B cell (primary cell): ENCODE results near the gene NTN5. TPM values are rescaled to one million over a fixed set of nuclear protein-coding genes. Genes with fewer than 3 reads are reported as not detected.

Experiments used
- ATAC-seq: fragments of 200-7000 bp; cut with Tn5 transposase; one replicate; pipeline ENCODE4 v1.10.0; 2021; ENCODE audit warnings: low read depth, mild to moderate bottlenecking, moderate number of reproducible peaks, moderate library complexity
- CTCF ChIA-PET: fragments of 350-600 bp; sonication (Branson Sonifier 250); formaldehyde crosslinking; loops from one replicate; lab custom pipeline; 2021; ENCODE audit warnings: antibody characterized with exemption, inconsistent platforms; lab: Charles Lee
- POLR2A ChIA-PET: fragments of 350-600 bp; sonication (Branson Sonifier 250); formaldehyde crosslinking; loops from one replicate; lab custom pipeline; 2021; ENCODE audit warnings: antibody characterized with exemption; lab: Charles Lee
- DNase-seq: peaks from one replicate; pipeline ENCODE4 v3.0.0; 2013
- H2AFZ ChIP-seq: 2 replicates; pipeline ENCODE4 v1.6.1; 2012; ENCODE audit warnings: mild to moderate bottlenecking, low read depth, low read length; ENCODE audit not compliant: insufficient read depth, poor library complexity, severe bottlenecking
- H3K27ac ChIP-seq, 2 donors: 1 replicate in 1 of 2; 2 replicates in 1 of 2; pipeline ENCODE4 v1.5.1; 2012 to 2013; ENCODE audit warnings: low read length in 2 of 2, mild to moderate bottlenecking in 2 of 2, moderate library complexity in 1 of 2
- H3K27me3 ChIP-seq, 4 experiments: fragments of 200-600 bp in 1 of 4; sonication (generic) in 1 of 4; replicated peaks in 1 of 4; 1 replicate in 2 of 4; 2 replicates in 2 of 4; pipeline versions ENCODE4 v1.6.1 to v1.7.0; 2013 to 2016; ENCODE audit warnings: low read length in 3 of 4, mild to moderate bottlenecking in 2 of 4, mixed read lengths in 1 of 4, moderate library complexity in 1 of 4; ENCODE audit not compliant: insufficient read depth in 4 of 4, control insufficient read depth in 3 of 4; ENCODE audit errors: control extremely low read depth in 1 of 4
- H3K36me3 ChIP-seq, 2 experiments: replicated peaks in 1 of 2; 1 replicate in 1 of 2; 2 replicates in 1 of 2; pipeline versions ENCODE4 v1.6.1 to v1.7.1; 2013; ENCODE audit warnings: low read length in 1 of 2; ENCODE audit not compliant: insufficient read depth in 2 of 2, control insufficient read depth in 1 of 2; ENCODE audit errors: control extremely low read depth in 1 of 2, extremely low read depth in 1 of 2
- H3K4me1 ChIP-seq, 2 donors: fragments of 200-600 bp in 1 of 2; sonication (generic) in 1 of 2; 1 replicate in 1 of 2; 2 replicates in 1 of 2; pipeline versions ENCODE4 v1.5.1 to v1.6.1; 2013 to 2017; ENCODE audit warnings: low read length in 2 of 2; ENCODE audit not compliant: control insufficient read depth in 2 of 2, insufficient read depth in 2 of 2
- H3K4me2 ChIP-seq: replicated peaks from 2 replicates; pipeline ENCODE3; 2012; ENCODE audit warnings: mild to moderate bottlenecking, low read depth, low read length; ENCODE audit not compliant: poor library complexity, severe bottlenecking
- H3K4me3 ChIP-seq, 5 experiments: fragments of 200-600 bp in 1 of 5; sonication (generic) in 1 of 5; 1 replicate in 3 of 5; 2 replicates in 2 of 5; pipeline versions ENCODE4 v1.5.1 to v1.7.0; 2011 to 2016; ENCODE audit warnings: low read length in 4 of 5, mild to moderate bottlenecking in 4 of 5, low read depth in 2 of 5, control low read depth in 1 of 5, moderate library complexity in 1 of 5; ENCODE audit not compliant: insufficient read depth in 1 of 5; ENCODE audit errors: control extremely low read depth in 1 of 5, extremely low read depth in 1 of 5
- H3K79me2 ChIP-seq: fragments of 200-600 bp; sonication (generic); one replicate; pipeline ENCODE4 v1.6.0; 2016; ENCODE audit warnings: low read length; ENCODE audit not compliant: control insufficient read depth, insufficient read depth
- H3K9ac ChIP-seq: fragments of 200-600 bp; sonication (generic); 2 replicates; pipeline ENCODE4 v1.6.1; 2017; ENCODE audit warnings: mild to moderate bottlenecking, low read length, moderate library complexity
- H3K9me3 ChIP-seq, 3 donors: one replicate each; pipeline versions ENCODE4 v1.6.1 to v1.7.1; 2013; ENCODE audit warnings: low read length in 2 of 3; ENCODE audit not compliant: control insufficient read depth in 2 of 3, insufficient read depth in 1 of 3; ENCODE audit errors: control extremely low read depth in 1 of 3
- H4K20me1 ChIP-seq: 2 replicates; pipeline ENCODE4 v1.6.0; 2012; ENCODE audit warnings: mild to moderate bottlenecking, low read length; ENCODE audit not compliant: insufficient read depth, control insufficient read depth, poor library complexity, severe bottlenecking
- H3K27ac Mint-ChIP-seq: one replicate; pipeline ENCODE4 v1.8.0; 2021; ENCODE audit warnings: mixed read lengths
- H3K27me3 Mint-ChIP-seq: one replicate; pipeline ENCODE4 v1.8.0; 2021; ENCODE audit warnings: mixed read lengths
- H3K4me1 Mint-ChIP-seq: one replicate; pipeline ENCODE4 v1.8.0; 2021; ENCODE audit warnings: mixed read lengths
- H3K4me3 Mint-ChIP-seq: one replicate; pipeline ENCODE4 v1.8.0; 2021; ENCODE audit warnings: mixed read lengths
- H3K9me3 Mint-ChIP-seq: one replicate; pipeline ENCODE4 v1.8.0; 2022; ENCODE audit warnings: mixed read lengths; ENCODE audit not compliant: insufficient read depth
- CTCF ChIP-seq: fragments of 200-600 bp; IDR thresholded peaks from one replicate; pipeline ENCODE4 v1.8.0; 2022; ENCODE audit warnings: antibody characterized with exemption, mild to moderate bottlenecking
- EZH2 ChIP-seq: IDR thresholded peaks from 2 replicates; pipeline ENCODE4 v1.6.1; 2012; ENCODE audit warnings: borderline replicate concordance, low read depth, mild to moderate bottlenecking, moderate library complexity, low read length; ENCODE audit not compliant: insufficient read depth, poor library complexity, severe bottlenecking
- WGBS: methylation state at CpG from one replicate; pipeline ENCODE4 v1.1.5; 2013; ENCODE audit warnings: missing lambda C conversion rate; ENCODE audit not compliant: insufficient coverage; 5-methylcytosine and 5-hydroxymethylcytosine counted together
- intact Hi-C: fragments of 100-400 bp; cut with micrococcal nuclease; formaldehyde crosslinking; loops from one replicate; pipeline ENCODE4 v1.10.0; 2022
- polyA plus RNA-seq: library from polyadenylated mRNA; depleted of rRNA; stranded (reverse); fragments of >200 nt; gene quantifications from 2 replicates; pipeline ENCODE4 v1.2.3, GENCODE V29; 2012
- total RNA-seq, 2 donors: library from RNA; stranded (reverse); fragments of 120-200 nt in 1 of 2; gene quantifications; 1 replicate in 1 of 2; 2 replicates in 1 of 2; pipeline versions ENCODE4 v1.2.3 to v1.2.4, GENCODE V29; 2013 to 2022

NTN5 gene
- total and polyA plus RNA-seq, 2 donors (not counting 1 experiment from before 2014, with no cell fraction given), result 1.2 to 1.8 TPM

DNA sequence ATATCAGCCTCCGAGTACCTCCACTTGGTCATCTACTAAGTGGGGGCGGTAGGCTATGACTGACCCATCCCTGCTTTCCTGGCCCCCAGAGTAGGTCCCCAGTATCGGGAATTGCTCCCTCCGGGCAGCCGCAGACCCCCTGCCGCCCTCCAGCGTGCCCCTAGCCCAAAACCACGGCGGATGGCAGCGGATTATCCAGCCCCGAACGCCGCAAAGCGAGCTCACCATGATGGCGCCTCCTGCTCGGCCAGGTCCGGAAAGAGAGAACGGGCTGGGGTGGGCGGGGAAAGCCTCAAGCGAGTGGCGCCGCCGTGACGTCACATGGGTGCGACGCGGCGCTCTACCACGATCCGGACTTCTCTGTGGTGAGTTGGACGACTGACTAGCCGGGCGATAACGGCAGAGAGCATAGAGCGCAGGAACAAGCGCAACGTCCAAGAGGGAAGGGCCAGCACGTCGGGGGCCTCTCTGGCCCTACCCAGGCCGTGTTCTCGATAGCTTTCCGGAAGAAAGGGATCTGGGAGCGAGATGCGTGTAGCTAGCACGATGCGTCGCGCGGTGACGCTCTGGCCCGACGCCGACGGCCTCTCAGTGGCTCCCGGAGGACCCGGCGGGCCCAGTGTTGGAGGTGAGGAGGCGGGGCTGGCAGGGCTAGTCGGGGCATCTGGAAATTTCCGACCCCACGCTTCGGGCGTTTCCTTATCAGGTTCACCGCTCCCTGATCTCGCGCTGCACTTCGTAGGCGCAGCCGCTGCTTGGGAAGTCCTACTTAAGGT is 53.7 kb downstream of the NTN5 start, which contains the start of the genes RPL18 and SPHK2:
Gene RPL18, minus strand, starts transcription at position 263 of the 776 bp plus-strand sequence. Its CDS starts 35 bp downstream, at position 228.
Gene SPHK2, plus strand, starts transcription at position 591 of the 776 bp plus-strand sequence. CDS start 1,009 bp downstream, outside the sequence.
- Histone ChIP-seq H2AFZ (peak within 1 kb of the TSS; percentile 85), H3K4me3 (peak within 1 kb of the TSS; percentile 95 to 100 (median 99)), H3K36me3 (peaks cover 0 to 41% of the 10 kb centered on the region in 2 experiments), H3K27ac (peak within 1 kb of the TSS; percentile 87 to 91), H3K79me2 (peaks cover 17% of the 10 kb centered on the region), H3K4me2 (peak within 1 kb of the TSS; percentile 89), H4K20me1 (peaks cover 41% of the 10 kb centered on the region), H3K27me3 (no peaks in the 10 kb centered on the region), H3K9me3 (no peaks in the 10 kb centered on the region), H3K4me1 (peaks cover 25 to 45% of the 10 kb centered on the region in 2 donors), H3K9ac (peak within 1 kb of the TSS; percentile 98)
- ChIA-PET POLR2A (interaction anchor here (0.5 to 1.9 kb wide), 24 partner anchors 9 to 1767 kb away, joined by 3 to 23 read pairs (median 3); partner anchors contain the start of genes AKT1S1, CA11, CARD8 and DBP), CTCF (interaction anchor here (1.0 to 3.9 kb wide), 7 partner anchors 9 to 364 kb away, joined by 3 to 25 read pairs (median 3); partner anchors contain the start of genes CARD8 and SPACA4)
- under 1% methylated on average over 69 of the region's 69 CpGs for WGBS
- Mint-ChIP-seq H3K9me3 (no peaks in the 10 kb centered on the region), H3K4me3 (peak within 1 kb of the TSS; percentile 98), H3K4me1 (peaks cover 51% of the 10 kb centered on the region), H3K27ac (peak within 1 kb of the TSS; percentile 98), H3K27me3 (no peaks in the 10 kb centered on the region)
- DNase-seq (peak; percentile 99), ATAC-seq (peak; percentile 82)
- TF ChIP-seq EZH2 (no peak), CTCF (no peak)
- intact Hi-C loops, result loop anchor here (1.0 to 2.0 kb wide), 9 partner anchors 11 to 449 kb away; partner anchors contain the start of genes CYTH2, DBP, GRWD1 and LIG1
